ENCODE results near the gene VAV3. TPM values are rescaled to one million over a fixed set of nuclear protein-coding genes. Genes with fewer than 3 reads are reported as not detected.
A peak's percentile ranks its signal among the peaks of the same experiment; 100 is the strongest.

Gene VAV3
- total RNA-seq, 1 donor from 2014 or later, result 2.6 TPM

DNA sequence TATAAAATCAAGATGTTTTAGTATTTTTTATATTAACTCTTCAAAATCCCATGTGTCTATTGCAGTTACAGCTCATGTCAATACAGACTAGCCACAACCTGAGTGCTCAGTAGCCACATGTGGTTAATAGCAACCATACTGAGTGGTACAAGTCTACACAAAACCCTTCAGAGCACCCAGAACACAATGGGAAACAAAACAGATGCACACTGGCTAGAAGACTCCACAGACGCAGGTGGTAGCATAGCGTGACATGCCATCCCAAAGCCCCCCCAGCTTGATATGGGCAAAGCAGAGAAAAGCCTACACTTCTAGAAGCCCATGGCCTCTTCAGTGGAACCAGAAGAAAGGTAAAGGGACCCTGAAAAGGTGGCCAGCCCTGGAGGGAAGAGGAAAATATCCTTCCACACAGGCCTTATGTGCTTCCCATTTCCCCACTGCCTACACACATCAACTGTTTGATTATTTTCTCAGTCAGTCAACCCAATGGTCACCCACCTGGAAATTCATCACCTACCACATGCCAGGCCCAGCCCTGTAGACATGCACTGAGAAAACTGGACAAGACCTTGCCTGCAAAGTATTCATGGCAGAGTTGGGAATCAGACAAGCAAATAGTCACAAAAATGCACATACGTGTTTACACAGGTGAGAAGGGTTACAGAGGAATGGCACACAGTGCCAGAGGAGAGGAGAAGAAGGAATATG is 175.0 kb downstream of the VAV3 start:
- Mint-ChIP-seq H3K4me3 (ENCODE audit: unreplicated experiment) (no peak overlapping the region), H3K27me3 (ENCODE audit: low read depth, unreplicated experiment) (no peaks in the 10 kb centered on the region), H3K27ac (ENCODE audit: unreplicated experiment) (no peak overlapping the region), H3K4me1 (ENCODE audit: low read depth, unreplicated experiment) (peaks cover 18% of the 10 kb centered on the region), H3K9me3 (ENCODE audit: unreplicated experiment) (no peaks in the 10 kb centered on the region), H3K36me3 (ENCODE audit: low read depth, unreplicated experiment) (no peaks in the 10 kb centered on the region)
- TF ChIP-seq, protein P1, sequence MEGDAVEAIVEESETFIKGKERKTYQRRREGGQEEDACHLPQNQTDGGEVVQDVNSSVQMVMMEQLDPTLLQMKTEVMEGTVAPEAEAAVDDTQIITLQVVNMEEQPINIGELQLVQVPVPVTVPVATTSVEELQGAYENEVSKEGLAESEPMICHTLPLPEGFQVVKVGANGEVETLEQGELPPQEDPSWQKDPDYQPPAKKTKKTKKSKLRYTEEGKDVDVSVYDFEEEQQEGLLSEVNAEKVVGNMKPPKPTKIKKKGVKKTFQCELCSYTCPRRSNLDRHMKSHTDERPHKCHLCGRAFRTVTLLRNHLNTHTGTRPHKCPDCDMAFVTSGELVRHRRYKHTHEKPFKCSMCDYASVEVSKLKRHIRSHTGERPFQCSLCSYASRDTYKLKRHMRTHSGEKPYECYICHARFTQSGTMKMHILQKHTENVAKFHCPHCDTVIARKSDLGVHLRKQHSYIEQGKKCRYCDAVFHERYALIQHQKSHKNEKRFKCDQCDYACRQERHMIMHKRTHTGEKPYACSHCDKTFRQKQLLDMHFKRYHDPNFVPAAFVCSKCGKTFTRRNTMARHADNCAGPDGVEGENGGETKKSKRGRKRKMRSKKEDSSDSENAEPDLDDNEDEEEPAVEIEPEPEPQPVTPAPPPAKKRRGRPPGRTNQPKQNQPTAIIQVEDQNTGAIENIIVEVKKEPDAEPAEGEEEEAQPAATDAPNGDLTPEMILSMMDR (IDR thresholded peaks at IDR 0.05; ENCODE audit: insufficient read depth, low read depth, low read length), result no peak
- no peak for TF ChIP-seq EZH2 (IDR thresholded peaks at IDR 0.05; ENCODE audit: insufficient read depth, low read length)
- Histone ChIP-seq H3K4me1 (ENCODE audit: insufficient read depth, low read length) (no peaks in the 10 kb centered on the region), H3K79me2 (ENCODE audit: insufficient read depth, low read length) (no peaks in the 10 kb centered on the region), H3K27me3 (ENCODE audit: insufficient read depth, low read length) (no peaks in the 10 kb centered on the region), H3K4me3 (ENCODE audit: insufficient read depth, low read depth, low read length) (no peak overlapping the region), H3K27ac (ENCODE audit: low read depth, low read length) (no peak overlapping the region), H3K4me2 (ENCODE audit: low read length) (no peak overlapping the region), H3K9ac (ENCODE audit: low read length) (no peak overlapping the region), H4K20me1 (ENCODE audit: insufficient read depth, low read length) (no peaks in the 10 kb centered on the region), H2AFZ (ENCODE audit: low read depth, low read length) (no peak overlapping the region), H3K9me3 (ENCODE audit: insufficient read depth, low read depth, low read length) (no peaks in the 10 kb centered on the region), H3K36me3 (ENCODE audit: insufficient read depth, low read length) (no peaks in the 10 kb centered on the region)
- FAIRE-seq, result no peak
- no peak for DNase-seq (ENCODE audit: low read depth)

DNA sequence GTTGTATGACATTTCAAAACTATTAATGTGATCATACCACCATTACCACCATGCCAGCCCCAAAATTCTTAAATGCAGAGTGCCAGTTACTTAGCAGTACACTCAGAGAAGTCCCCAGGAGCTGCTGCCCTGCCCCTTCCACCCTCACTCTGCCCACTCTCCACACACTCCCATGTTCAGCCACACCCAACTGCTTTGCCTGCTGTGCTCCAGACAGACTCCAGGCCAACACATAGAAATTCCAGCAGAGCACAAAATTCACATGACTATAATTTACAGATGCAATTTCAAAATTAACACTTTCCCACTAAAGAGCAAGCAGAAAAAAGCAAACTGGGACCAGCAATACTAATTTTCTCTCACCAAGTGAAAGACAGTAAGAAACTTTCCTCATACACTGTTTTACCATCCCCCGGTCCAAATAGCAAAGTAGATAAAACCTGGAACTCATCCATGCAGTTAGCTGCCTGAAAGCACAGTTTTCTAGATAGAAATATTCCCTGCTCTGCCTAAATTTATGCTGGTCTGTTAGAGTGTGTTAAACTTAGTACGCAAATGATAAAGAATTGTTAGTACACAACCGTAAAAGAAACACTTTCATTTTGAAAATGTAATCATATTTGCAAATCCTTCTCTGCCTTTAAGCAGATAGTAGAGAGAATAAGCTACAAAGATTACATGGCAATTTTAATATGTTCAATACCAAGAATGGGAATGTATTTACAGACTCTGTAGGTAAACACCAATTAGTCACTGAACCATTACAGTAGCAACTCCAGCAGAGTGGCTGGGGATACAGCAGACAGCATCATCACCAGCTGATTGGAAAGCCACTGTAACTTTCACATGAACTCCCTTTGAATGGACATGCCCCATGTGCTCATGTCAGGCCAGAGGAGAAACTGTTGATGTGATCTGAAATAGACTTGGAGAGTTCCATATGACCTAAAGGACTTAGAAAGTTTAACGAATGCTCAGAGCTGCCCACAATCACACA is 176.5 kb downstream of the VAV3 start:
- Histone ChIP-seq H3K27ac (ENCODE audit: low read depth, low read length) (no peak overlapping the region), H3K27me3 (ENCODE audit: insufficient read depth, low read length) (no peaks in the 10 kb centered on the region), H3K79me2 (ENCODE audit: insufficient read depth, low read length) (no peaks in the 10 kb centered on the region), H3K9ac (ENCODE audit: low read length) (no peak overlapping the region), H4K20me1 (ENCODE audit: insufficient read depth, low read length) (no peaks in the 10 kb centered on the region), H3K4me3 (ENCODE audit: insufficient read depth, low read depth, low read length) (no peak overlapping the region), H2AFZ (ENCODE audit: low read depth, low read length) (no peak overlapping the region), H3K4me1 (ENCODE audit: insufficient read depth, low read length) (no peaks in the 10 kb centered on the region), H3K9me3 (ENCODE audit: insufficient read depth, low read depth, low read length) (no peaks in the 10 kb centered on the region), H3K36me3 (ENCODE audit: insufficient read depth, low read length) (no peaks in the 10 kb centered on the region), H3K4me2 (ENCODE audit: low read length) (no peak overlapping the region)
- no peaks in the 10 kb centered on the region for H3K27me3 Mint-ChIP-seq (ENCODE audit: low read depth, unreplicated experiment)
- TF ChIP-seq EZH2 (IDR thresholded peaks at IDR 0.05; ENCODE audit: insufficient read depth, low read length), result no peak
- TF ChIP-seq, protein P1 (IDR thresholded peaks at IDR 0.05; ENCODE audit: insufficient read depth, low read depth, low read length), result no peak
- H3K9me3 Mint-ChIP-seq (ENCODE audit: unreplicated experiment), result no peaks in the 10 kb centered on the region
- H3K4me3 Mint-ChIP-seq (ENCODE audit: unreplicated experiment), result no peak overlapping the region
- peaks cover 10% of the 10 kb centered on the region for H3K4me1 Mint-ChIP-seq (ENCODE audit: low read depth, unreplicated experiment)
- DNase-seq (ENCODE audit: low read depth), result no peak
- H3K27ac Mint-ChIP-seq (ENCODE audit: unreplicated experiment), result peak overlapping the region; percentile 8
- H3K36me3 Mint-ChIP-seq (ENCODE audit: low read depth, unreplicated experiment), result no peaks in the 10 kb centered on the region
- no peak for FAIRE-seq

All from astrocyte (in vitro differentiated cells and primary cell).